NCI-H446 treated with DMSO at 0.1 percent for 48 hours (cell line): ENCODE data around the gene GABRG3.
"Not testable (repeated sequence)": the region's sequence is repeated elsewhere in the genome, so short reads cannot be mapped to it uniquely, and the experiment has no call there.

Source experiments
- DNase-seq: peaks from one replicate; lab custom pipeline; 2025; lab: John Stamatoyannopoulos, UW

Gene GABRG3

GRCh38 chr15:27182561-27183110, 211.7 kb downstream of the GABRG3 start:
- no peak for DNase-seq

- DNase-seq: no peak
These were observed 212.2 kb downstream of the GABRG3 start for GRCh38 chr15:27183201-27183600.

- not testable (repeated sequence) for DNase-seq
These were observed 220.5 kb downstream of the GABRG3 start for GRCh38 chr15:27191515-27191914.

- no peak for DNase-seq
These were observed 225.7 kb downstream of the GABRG3 start for GRCh38 chr15:27196691-27197090.

- no peak for DNase-seq
These were observed 230.4 kb downstream of the GABRG3 start for GRCh38 chr15:27201425-27201824.

GRCh38 chr15:27210176-27210575, 239.2 kb downstream of the GABRG3 start:
- no peak for DNase-seq

GRCh38 chr15:27214032-27214431, 243.1 kb downstream of the GABRG3 start:
- DNase-seq: no peak

- no peak for DNase-seq
These were observed 244.0 kb downstream of the GABRG3 start for GRCh38 chr15:27214961-27215360.

GRCh38 chr15:27218426-27218825, 247.4 kb downstream of the GABRG3 start:
- DNase-seq: no peak

GRCh38 chr15:27219636-27220035, 248.7 kb downstream of the GABRG3 start:
- DNase-seq: no peak

- no peak for DNase-seq
These were observed 249.2 kb downstream of the GABRG3 start for GRCh38 chr15:27220199-27220598.

GRCh38 chr15:27222479-27222878, 251.5 kb downstream of the GABRG3 start:
- DNase-seq: no peak

GRCh38 chr15:27223179-27223578, 252.2 kb downstream of the GABRG3 start:
- DNase-seq: no peak

GRCh38 chr15:27231811-27232210, 260.8 kb downstream of the GABRG3 start:
- no peak for DNase-seq

GRCh38 chr15:27232876-27233275, 261.9 kb downstream of the GABRG3 start:
- no peak for DNase-seq

- DNase-seq: no peak
These were observed 263.6 kb downstream of the GABRG3 start for GRCh38 chr15:27234593-27234992.

GRCh38 chr15:27235161-27235560, 264.2 kb downstream of the GABRG3 start:
- no peak for DNase-seq

GRCh38 chr15:27235681-27236080, 264.7 kb downstream of the GABRG3 start:
- no peak for DNase-seq

GRCh38 chr15:27237319-27237939, 266.4 kb downstream of the GABRG3 start:
- no peak for DNase-seq

GRCh38 chr15:27238209-27238608, 267.2 kb downstream of the GABRG3 start:
- DNase-seq: no peak

- DNase-seq: no peak
These were observed 267.9 kb downstream of the GABRG3 start for GRCh38 chr15:27238707-27239423.

- no peak for DNase-seq
These were observed 271.0 kb downstream of the GABRG3 start for GRCh38 chr15:27241943-27242342.

- DNase-seq: no peak
These were observed 273.1 kb downstream of the GABRG3 start for GRCh38 chr15:27244047-27244446.

- no peak for DNase-seq
These were observed 277.3 kb downstream of the GABRG3 start for GRCh38 chr15:27248251-27248650.
